ENCODE data around the gene CRIM1.

Gene CRIM1

GRCh38 chr2:36329746-36330472, 25.7 kb upstream of the CRIM1 start:
- no peak for TF ChIP-seq POLR2AphosphoS5 (IDR thresholded peaks at IDR 0.05; ENCODE audit: low read depth, low read length)
- TF ChIP-seq TAF1 (IDR thresholded peaks at IDR 0.05; ENCODE audit: borderline replicate concordance, insufficient read depth, low read length): no peak
- TF ChIP-seq, protein P1, sequence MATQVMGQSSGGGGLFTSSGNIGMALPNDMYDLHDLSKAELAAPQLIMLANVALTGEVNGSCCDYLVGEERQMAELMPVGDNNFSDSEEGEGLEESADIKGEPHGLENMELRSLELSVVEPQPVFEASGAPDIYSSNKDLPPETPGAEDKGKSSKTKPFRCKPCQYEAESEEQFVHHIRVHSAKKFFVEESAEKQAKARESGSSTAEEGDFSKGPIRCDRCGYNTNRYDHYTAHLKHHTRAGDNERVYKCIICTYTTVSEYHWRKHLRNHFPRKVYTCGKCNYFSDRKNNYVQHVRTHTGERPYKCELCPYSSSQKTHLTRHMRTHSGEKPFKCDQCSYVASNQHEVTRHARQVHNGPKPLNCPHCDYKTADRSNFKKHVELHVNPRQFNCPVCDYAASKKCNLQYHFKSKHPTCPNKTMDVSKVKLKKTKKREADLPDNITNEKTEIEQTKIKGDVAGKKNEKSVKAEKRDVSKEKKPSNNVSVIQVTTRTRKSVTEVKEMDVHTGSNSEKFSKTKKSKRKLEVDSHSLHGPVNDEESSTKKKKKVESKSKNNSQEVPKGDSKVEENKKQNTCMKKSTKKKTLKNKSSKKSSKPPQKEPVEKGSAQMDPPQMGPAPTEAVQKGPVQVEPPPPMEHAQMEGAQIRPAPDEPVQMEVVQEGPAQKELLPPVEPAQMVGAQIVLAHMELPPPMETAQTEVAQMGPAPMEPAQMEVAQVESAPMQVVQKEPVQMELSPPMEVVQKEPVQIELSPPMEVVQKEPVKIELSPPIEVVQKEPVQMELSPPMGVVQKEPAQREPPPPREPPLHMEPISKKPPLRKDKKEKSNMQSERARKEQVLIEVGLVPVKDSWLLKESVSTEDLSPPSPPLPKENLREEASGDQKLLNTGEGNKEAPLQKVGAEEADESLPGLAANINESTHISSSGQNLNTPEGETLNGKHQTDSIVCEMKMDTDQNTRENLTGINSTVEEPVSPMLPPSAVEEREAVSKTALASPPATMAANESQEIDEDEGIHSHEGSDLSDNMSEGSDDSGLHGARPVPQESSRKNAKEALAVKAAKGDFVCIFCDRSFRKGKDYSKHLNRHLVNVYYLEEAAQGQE (IDR thresholded peaks at IDR 0.05; ENCODE audit: insufficient read depth in 1 of 2, low read depth in 2 of 2, low read length in 2 of 2): no peak
- TF ChIP-seq SIN3A (IDR thresholded peaks at IDR 0.05; ENCODE audit: borderline replicate concordance, insufficient read depth, low read length): no peak
- no peak for TF ChIP-seq FOXP2 (optimal IDR thresholded peaks at IDR 0.05; ENCODE audit: borderline replicate concordance, extremely low read depth, extremely low read length, insufficient read depth)

DNA sequence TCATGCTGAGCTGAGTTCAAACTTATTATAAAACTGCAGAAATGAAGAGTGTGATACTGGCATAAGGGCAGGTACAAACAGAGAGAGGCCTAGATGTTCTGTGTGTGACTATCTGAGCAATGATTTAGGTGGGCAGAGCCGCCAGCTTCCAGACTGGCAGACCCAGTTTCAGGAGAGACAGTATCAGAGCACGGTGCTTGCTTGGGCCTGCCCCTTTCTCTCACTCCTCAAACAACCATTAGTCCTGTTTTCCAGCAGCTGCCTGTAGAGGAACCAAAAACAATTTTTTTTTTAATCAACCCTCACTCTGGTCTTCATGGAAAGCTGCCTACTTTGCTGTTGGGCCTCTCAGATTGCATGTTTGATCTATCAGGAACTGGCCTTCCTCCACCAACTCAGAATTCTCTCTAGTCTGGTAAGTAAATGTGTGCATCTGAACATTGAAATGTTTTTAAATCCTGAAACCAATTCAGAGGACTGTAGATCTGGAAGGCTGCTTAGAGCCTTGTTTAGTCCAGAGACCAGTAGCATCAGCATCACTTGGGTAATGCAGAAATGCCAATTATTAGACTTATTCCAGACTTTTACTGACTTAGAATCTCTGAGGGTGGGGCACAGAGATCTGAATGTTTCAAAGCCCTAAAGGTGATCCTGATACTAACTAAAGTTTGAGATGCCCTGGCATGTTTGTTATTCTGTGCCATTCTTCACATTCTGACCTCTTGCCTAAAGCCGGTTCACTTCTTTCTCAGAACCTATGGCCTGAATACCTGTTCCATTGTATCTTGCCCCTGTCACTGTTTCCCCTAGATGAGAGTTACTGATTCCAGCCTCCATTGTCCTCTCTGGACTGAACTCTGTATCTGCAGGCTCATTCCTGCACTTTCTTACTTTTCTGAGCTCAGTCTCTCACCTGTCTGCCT, 24.8 kb upstream of the CRIM1 start:
- no peak for TF ChIP-seq TAF1 (IDR thresholded peaks at IDR 0.05; ENCODE audit: borderline replicate concordance, insufficient read depth, low read length)
- no peak for TF ChIP-seq SIN3A (IDR thresholded peaks at IDR 0.05; ENCODE audit: borderline replicate concordance, insufficient read depth, low read length)
- TF ChIP-seq POLR2AphosphoS5 (IDR thresholded peaks at IDR 0.05; ENCODE audit: low read depth, low read length): no peak
- no peak for TF ChIP-seq FOXP2 (optimal IDR thresholded peaks at IDR 0.05; ENCODE audit: borderline replicate concordance, extremely low read depth, extremely low read length, insufficient read depth)
- TF ChIP-seq, protein P1 (IDR thresholded peaks at IDR 0.05; ENCODE audit: insufficient read depth in 1 of 2, low read depth in 2 of 2, low read length in 2 of 2): no peak

DNA sequence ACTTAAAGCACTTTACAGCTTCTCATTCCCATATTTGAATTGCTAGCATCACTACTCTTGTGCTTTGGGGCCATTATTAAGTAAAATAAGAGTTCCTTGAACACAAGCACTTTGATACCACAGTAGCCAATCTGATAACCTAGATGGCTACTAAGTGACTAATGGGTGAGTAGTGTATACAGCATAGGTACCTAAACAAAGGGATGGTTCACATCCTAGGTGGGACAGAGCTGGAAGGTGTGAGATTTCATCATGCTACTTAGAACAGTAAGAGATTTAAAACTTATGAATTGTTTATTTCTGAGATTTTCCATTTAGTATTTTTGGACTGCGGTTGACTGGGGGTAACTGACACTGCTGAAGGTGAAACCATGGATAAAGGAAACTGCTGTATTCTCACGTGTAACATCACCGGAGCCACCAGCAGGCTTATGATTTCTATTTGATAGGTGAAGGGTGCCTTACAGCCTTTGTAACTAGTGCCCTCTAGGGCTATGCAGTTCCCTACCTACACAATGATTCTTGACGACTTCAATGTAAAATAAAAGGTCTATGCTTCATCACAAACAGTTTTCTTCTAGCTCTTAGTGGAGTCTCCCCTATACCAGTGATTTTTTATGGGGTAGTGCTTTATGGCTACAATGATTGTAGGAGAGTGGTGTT, 22.1 kb upstream of the CRIM1 start:
- TF ChIP-seq, protein P1 (IDR thresholded peaks at IDR 0.05; ENCODE audit: insufficient read depth in 1 of 2, low read depth in 2 of 2, low read length in 2 of 2): no peak
- TF ChIP-seq POLR2AphosphoS5 (IDR thresholded peaks at IDR 0.05; ENCODE audit: low read depth, low read length) (no peak), SIN3A (IDR thresholded peaks at IDR 0.05; ENCODE audit: borderline replicate concordance, insufficient read depth, low read length) (no peak), FOXP2 (optimal IDR thresholded peaks at IDR 0.05; ENCODE audit: borderline replicate concordance, extremely low read depth, extremely low read length, insufficient read depth) (no peak), TAF1 (IDR thresholded peaks at IDR 0.05; ENCODE audit: borderline replicate concordance, insufficient read depth, low read length) (no peak)

- no peak for TF ChIP-seq POLR2AphosphoS5 (IDR thresholded peaks at IDR 0.05; ENCODE audit: low read depth, low read length)
These were observed 20.0 kb upstream of the CRIM1 start for GRCh38 chr2:36335597-36335996.

- no peak for TF ChIP-seq POLR2AphosphoS5 (IDR thresholded peaks at IDR 0.05; ENCODE audit: low read depth, low read length)
- TF ChIP-seq, protein P1 (IDR thresholded peaks at IDR 0.05; ENCODE audit: insufficient read depth in 1 of 2, low read depth in 2 of 2, low read length in 2 of 2): no peak
- no peak for TF ChIP-seq FOXP2 (optimal IDR thresholded peaks at IDR 0.05; ENCODE audit: borderline replicate concordance, extremely low read depth, extremely low read length, insufficient read depth)
- TF ChIP-seq TAF1 (IDR thresholded peaks at IDR 0.05; ENCODE audit: borderline replicate concordance, insufficient read depth, low read length): no peak
- TF ChIP-seq SIN3A (IDR thresholded peaks at IDR 0.05; ENCODE audit: borderline replicate concordance, insufficient read depth, low read length): no peak
These were observed 19.3 kb upstream of the CRIM1 start for GRCh38 chr2:36336321-36336720.
